H1 (cell line): ENCODE data around the gene MPP3. TPM values are rescaled to one million over a fixed set of nuclear protein-coding genes. Genes with fewer than 3 reads are reported as not detected.

Source experiments
- EP300 ChIP-seq, 2 experiments: IDR thresholded peaks; 1 replicate in 1 of 2; 2 replicates in 1 of 2; pipeline ENCODE4 v1.6.1; 2011 to 2012; ENCODE audit warnings: low read depth in 2 of 2, low read length in 2 of 2, mild to moderate bottlenecking in 2 of 2, borderline replicate concordance in 1 of 2, inconsistent platforms in 1 of 2, moderate library complexity in 1 of 2
- NANOG ChIP-seq: IDR thresholded peaks from 2 replicates; pipeline ENCODE4 v1.6.1; 2011; ENCODE audit warnings: low read length, low read depth, mild to moderate bottlenecking, inconsistent platforms; ENCODE audit not compliant: insufficient read depth, poor library complexity, severe bottlenecking
- NRF1 ChIP-seq: IDR thresholded peaks from 2 replicates; pipeline ENCODE4 v1.6.1; 2011; ENCODE audit warnings: mild to moderate bottlenecking, low read depth, low read length, improper control_type of control experiment
- TEAD4 ChIP-seq: IDR thresholded peaks from 2 replicates; pipeline ENCODE4 v1.6.1; 2012; ENCODE audit warnings: low read depth, low read length, inconsistent platforms, mixed read lengths
- polyA plus RNA-seq, 7 experiments: library from polyadenylated mRNA; depleted of rRNA in 3 of 7; stranded (reverse) in 5 of 7; unstranded in 2 of 7; fragments of >200 nt in 5 of 7; fragments of 200-250 nt in 2 of 7; gene quantifications; 1 replicate in 5 of 7; 2 replicates in 1 of 7; 4 replicates in 1 of 7; pipeline versions ENCODE4 v1.2.1 to v1.2.3, GENCODE V29; 2011 to 2013; ENCODE audit warnings: missing spikeins in 2 of 7, mixed read lengths in 2 of 7
- total RNA-seq: library from RNA; stranded (reverse); fragmentation: NEBNext Ultra II Directional; extraction: Animal tissue kit (Norgen Biotek cat#: 25700); gene quantifications from 2 replicates; pipeline ENCODE4 v1.2.1, GENCODE V29; 2021

Gene MPP3
- total and polyA plus RNA-seq, 2 of the 8 experiments (the other 6 are each of a cell fraction or from before 2014, with no cell fraction given), result 3.1 to 6.1 TPM

DNA sequence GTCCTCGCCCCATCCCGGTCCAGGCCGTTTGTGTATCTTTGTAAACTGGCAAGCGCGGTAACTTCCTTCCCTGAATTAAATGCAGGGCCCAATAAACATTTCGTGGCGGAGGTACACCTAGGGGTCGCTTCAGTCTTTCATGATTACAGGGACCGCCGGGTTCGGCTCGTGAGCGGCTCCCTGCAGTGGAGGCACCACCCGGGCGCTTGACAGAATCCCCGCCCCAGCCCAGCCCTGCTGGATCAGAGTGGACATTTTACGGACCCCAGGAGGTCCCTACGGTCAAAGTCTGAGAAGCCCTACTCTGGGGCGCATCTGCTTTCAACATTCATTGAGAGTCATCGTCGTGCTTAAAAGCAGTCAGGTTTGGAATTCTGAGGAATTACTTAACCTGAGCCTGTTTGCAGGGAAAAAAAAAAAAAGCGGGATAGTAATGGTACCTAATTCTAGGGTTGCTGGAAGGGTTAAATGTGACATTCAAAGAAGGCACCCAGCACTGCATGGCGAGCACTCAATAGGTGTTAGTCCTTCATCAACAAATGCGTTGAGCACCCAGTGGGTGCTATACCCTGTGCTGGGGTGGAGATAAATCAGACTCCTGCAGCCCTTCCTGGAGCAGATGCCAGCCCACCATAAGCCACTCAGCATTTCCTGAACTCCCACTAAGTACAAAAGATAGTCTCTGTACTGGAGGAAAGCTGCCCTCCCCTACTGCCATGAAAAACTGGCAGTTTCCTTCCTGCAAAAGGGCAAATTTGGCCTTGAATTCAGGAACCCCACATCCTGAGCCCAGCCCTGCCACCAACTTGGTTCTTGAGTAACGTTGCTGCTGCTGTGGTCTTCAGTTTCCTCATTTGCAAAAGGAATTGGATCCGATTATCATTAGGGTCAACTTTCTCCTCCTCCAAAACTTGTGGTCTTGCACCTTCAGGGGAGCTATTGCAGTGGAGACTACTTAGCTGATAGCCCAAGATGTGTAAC is 53.5 kb downstream of the MPP3 start (continued):
- TF ChIP-seq NRF1 (no peak), NANOG (no peak), TEAD4 (no peak), EP300 (IDR thresholded peaks at IDR 0.05; ENCODE audit: borderline replicate concordance in 1 of 2, low read depth in 2 of 2, low read length in 2 of 2) (no peak)
